HG03103 (cell line): ENCODE measurements around the gene SPAM1.
"Not testable (repeated sequence)": the region's sequence is repeated elsewhere in the genome, so short reads cannot be mapped to it uniquely, and the experiment has no call there.

Experiments used
- ATAC-seq: cut with Tn5 transposase; IDR thresholded peaks from one replicate; pipeline ENCODE4 v1.9.1; 2021; ENCODE audit warnings: low read depth; ENCODE audit not compliant: unreplicated experiment

The SPAM1 gene, protein sequence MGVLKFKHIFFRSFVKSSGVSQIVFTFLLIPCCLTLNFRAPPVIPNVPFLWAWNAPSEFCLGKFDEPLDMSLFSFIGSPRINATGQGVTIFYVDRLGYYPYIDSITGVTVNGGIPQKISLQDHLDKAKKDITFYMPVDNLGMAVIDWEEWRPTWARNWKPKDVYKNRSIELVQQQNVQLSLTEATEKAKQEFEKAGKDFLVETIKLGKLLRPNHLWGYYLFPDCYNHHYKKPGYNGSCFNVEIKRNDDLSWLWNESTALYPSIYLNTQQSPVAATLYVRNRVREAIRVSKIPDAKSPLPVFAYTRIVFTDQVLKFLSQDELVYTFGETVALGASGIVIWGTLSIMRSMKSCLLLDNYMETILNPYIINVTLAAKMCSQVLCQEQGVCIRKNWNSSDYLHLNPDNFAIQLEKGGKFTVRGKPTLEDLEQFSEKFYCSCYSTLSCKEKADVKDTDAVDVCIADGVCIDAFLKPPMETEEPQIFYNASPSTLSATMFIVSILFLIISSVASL

GRCh38 chr7:123924941-123925340, at the start of gene SPAM1:
Gene SPAM1, plus strand, starts transcription at chr7:123925241. Its CDS starts 28,330 bp downstream, at chr7:123953571.
- no peak for ATAC-seq

DNA sequence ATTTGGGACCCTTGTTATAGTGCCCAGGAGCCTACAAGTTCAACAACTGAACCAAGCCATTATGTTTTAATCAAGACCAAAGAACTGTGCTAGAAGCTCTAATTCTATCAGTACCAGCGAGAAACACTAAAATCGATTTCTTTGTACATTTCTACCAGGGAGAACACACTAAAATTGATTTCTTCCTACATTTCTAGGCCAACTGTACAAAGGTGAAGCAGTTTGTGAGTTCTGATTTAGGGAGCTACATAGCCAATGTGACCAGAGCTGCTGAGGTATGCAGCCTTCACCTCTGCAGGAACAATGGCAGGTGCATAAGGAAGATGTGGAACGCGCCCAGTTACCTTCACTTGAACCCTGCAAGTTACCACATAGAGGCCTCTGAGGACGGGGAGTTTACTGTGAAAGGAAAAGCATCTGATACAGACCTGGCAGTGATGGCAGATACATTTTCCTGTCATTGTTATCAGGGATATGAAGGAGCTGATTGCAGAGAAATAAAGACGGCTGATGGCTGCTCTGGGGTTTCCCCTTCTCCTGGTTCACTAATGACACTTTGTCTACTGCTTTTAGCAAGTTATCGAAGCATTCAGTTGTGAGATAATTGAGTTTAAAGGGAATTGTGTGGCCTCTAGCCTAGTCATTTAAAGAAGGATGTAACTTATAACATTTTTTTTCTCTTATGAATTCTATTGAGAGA, 48.3 kb upstream of the SPAM1 start:
- no peak for ATAC-seq

- no peak for ATAC-seq
These were observed 45.4 kb upstream of the SPAM1 start for GRCh38 chr7:123879628-123880027.

GRCh38 chr7:123881300-123881699, 43.7 kb upstream of the SPAM1 start:
- no peak for ATAC-seq

DNA sequence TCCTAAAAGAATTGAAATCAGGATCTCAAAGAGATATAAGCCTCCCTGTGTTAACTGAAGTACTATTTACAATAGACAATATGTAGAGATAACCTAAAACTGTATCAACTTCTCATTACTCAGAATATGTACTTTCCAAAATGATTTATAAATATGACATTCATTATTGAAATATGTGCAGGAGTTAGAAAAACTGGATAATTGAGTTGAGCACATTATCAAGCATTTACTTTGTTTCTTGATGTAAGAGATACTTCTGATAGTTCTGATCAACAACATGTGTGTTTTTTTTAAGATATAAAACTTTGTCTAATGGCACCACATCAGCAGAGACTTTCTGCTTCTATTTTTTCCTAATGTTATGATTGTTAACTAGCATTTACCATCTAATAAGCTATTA, 41.9 kb upstream of the SPAM1 start:
- no peak for ATAC-seq

- no peak for ATAC-seq
These were observed 36.8 kb upstream of the SPAM1 start for GRCh38 chr7:123888192-123888591.

GRCh38 chr7:123894753-123895152, 30.3 kb upstream of the SPAM1 start:
- ATAC-seq, result not testable (repeated sequence)

GRCh38 chr7:123901101-123901500, 23.9 kb upstream of the SPAM1 start:
- ATAC-seq, result no peak

DNA sequence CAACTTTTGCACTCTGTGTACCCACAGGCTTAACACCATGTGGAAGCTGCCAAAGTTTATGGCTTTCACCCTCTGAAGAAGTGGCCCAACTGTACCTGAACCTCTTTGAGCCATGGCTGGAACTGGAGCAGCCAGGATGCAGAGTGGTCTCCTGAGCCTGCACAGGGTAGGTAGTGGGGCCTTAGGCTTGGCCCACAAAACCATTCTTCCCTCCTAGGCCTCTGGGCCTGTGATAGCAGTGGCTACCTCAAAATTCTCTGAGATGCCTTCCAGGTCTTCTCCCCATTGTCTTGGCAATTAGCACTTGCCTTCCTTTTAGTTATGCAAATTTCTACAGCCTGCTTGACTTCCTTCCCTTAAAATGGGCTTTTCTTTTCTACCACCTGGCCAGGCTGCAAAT, 19.3 kb upstream of the SPAM1 start:
- no peak for ATAC-seq

GRCh38 chr7:123916240-123916724, 8.8 kb upstream of the SPAM1 start:
- no peak for ATAC-seq

GRCh38 chr7:123917878-123918277, 7.2 kb upstream of the SPAM1 start:
- no peak for ATAC-seq

DNA sequence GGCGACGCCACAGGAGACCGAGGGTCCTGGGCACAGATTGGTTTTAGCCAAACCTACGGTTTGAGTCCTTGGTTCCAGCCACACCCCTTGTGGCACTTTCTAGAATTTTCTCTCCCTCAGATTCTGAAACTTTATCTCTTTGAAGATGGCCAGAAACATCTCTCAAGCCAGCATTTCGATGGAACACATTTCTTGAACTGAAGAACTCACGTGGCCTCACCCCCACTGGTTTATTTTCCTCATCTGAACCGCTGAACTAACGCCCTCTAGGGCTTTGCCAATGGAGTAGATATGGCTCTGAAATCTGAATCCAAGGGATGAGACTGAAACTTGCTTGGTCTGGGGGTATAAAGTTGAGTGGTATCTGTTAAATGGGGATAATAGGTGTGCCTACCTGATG, 6.7 kb upstream of the SPAM1 start:
- ATAC-seq, result no peak

DNA sequence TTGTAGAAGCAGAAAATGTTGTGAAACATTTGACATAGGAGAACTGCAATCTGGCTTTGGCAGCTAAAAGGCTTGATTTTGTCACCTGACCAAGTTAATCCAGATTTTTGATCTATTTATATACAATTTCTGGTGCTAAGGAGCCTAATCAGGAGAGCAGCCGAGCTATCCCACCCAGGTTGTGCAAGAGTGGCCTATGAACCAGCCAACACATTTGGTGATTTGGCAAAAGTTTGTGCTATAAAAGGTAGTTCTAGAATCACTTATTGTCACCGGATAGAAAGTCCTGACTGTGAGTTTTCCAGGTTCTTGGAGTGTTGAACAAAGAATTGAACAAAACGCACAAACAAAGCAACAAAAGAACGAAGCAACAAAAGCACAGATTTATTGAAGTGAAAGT, 1.4 kb upstream of the SPAM1 start:
- no peak for ATAC-seq

- no peak for ATAC-seq
These were observed 4.1 kb downstream of the SPAM1 start for GRCh38 chr7:123929107-123929506.

DNA sequence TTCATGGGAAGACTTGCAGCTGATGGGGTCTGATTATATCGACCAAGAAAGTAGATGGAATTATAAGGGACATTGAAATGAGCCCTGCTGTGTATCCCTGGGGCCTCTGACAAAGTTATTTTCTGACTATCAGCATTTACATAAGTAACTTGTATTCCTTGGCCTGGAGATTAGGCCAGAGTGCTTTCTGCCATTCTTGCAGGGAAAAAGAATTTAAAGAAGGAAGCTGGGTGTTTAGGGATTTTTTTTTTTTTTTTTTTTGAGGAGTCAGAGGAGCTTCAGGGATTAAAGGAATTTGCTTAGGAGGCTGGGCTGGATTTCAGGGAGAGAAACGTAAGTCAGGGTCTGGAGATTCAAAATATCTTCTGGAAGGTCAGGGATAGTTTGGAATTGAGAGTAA, 4.6 kb downstream of the SPAM1 start:
- no peak for ATAC-seq

DNA sequence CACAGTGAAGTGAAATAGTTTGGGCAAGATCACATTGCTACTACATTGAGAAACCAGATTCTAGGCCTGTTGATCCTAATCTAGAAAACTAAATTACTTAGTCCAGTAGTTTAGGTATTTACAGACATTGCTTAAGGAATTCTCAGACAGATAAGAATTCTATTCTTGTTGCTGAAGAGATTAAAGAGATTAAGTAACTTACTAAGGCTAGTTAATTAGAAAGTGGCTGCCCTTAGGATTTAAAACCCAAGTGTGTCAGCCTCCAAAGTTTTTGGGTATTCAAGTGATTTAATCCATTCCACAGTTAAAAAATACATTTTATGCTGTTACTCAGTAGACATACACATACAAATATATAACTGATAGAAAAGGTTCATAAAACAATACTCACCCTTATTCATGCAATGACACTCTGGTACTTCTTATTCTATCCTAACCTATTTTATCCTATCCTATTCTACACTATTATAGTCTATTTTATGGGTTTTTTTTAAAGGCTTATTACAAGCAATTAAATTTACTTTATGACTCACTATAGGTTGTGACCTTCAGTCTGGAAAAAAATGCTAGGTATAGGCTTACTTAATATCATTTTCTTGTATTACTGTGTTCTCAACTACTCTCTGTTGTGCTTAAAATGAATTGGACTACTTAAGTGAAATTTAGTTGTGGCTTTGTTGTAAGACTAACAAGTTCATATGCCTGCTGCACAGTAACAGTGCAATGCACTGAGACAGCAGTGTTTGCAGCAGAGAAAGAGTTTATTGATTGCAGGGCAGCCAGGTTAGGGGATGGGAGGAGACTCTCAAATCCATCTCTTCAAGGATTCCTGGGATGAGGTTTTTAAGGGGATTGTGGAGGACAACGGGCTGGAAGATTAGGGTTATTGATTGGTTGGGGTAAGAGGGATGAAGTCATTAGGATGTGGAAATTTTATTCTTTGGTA, 10.7 kb downstream of the SPAM1 start:
- no peak for ATAC-seq

DNA sequence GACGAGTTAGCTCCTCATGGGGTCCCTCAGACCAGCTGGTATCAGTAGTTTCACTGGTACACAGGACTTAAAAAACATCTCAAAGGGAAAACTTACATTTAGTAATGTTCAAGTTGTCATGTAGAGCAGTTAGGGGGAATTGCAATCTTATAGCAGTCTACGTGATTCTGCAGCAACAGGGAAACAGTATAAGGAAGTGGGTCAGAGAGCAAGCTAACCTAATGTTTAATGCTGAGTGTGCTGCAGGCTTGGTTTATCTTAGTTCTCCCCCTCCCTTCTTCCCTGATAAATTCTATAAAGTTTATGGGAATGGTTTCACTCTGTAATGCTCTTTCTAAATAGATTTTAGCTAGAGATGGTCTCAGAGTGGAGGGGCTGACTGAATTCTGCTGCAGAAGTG, 11.3 kb downstream of the SPAM1 start:
- ATAC-seq, result no peak

- ATAC-seq, result no peak
These were observed 14.7 kb downstream of the SPAM1 start for GRCh38 chr7:123939784-123940183.

- ATAC-seq, result no peak
These were observed 16.5 kb downstream of the SPAM1 start for GRCh38 chr7:123941391-123942180.

DNA sequence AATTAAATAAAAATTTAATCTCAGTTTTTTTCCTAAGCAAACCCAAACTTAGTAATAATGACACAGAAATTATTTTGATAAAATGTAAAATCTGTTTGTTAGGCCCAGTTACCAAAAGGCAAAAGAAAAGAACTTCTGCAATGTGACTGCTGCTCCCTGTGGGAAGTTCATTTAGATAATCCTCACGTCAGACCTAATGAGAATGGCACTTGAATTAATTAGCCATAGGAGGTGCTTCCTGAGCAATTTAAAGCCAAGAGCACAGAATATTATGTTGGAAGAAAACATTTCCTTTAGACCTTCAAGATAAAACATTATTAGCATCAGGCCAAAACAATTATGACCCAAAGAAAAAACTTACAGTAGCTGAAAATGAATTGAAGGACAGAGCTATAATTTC, 19.4 kb downstream of the SPAM1 start:
- ATAC-seq, result no peak
